Effector memory CD4-positive, alpha-beta T cell (primary cell): ENCODE data around the gene CR1.

Experiments used
- DNase-seq, 3 donors: peaks; one replicate each; pipeline ENCODE4 v3.0.0-alpha.2; 2020
- H3K27ac ChIP-seq: 2 replicates; pipeline ENCODE4 v1.7.0; 2013; ENCODE audit warnings: mild to moderate bottlenecking, low read length, moderate library complexity; ENCODE audit not compliant: insufficient read depth, poor library complexity, severe bottlenecking
- H3K27me3 ChIP-seq: replicated peaks from 2 replicates; pipeline ENCODE4 v1.7.0; 2013; ENCODE audit warnings: mild to moderate bottlenecking, low read length; ENCODE audit not compliant: insufficient read depth, control insufficient read depth, poor library complexity, severe bottlenecking
- H3K36me3 ChIP-seq: 2 replicates; pipeline ENCODE4 v1.7.0; 2013; ENCODE audit warnings: mild to moderate bottlenecking, low read length, moderate library complexity; ENCODE audit not compliant: control insufficient read depth, insufficient read depth
- H3K4me1 ChIP-seq: 2 replicates; pipeline ENCODE4 v1.7.0; 2013; ENCODE audit warnings: low read length, mild to moderate bottlenecking; ENCODE audit not compliant: control insufficient read depth, insufficient read depth, poor library complexity, severe bottlenecking
- H3K4me3 ChIP-seq: 2 replicates; pipeline ENCODE4 v1.7.0; 2013; ENCODE audit warnings: low read length, low read depth, mild to moderate bottlenecking; ENCODE audit not compliant: insufficient read depth, poor library complexity, severe bottlenecking
- H3K9me3 ChIP-seq: 2 replicates; pipeline ENCODE4 v1.7.0; 2013; ENCODE audit warnings: mild to moderate bottlenecking, low read length, moderate library complexity; ENCODE audit not compliant: control insufficient read depth

CR1 gene

DNA sequence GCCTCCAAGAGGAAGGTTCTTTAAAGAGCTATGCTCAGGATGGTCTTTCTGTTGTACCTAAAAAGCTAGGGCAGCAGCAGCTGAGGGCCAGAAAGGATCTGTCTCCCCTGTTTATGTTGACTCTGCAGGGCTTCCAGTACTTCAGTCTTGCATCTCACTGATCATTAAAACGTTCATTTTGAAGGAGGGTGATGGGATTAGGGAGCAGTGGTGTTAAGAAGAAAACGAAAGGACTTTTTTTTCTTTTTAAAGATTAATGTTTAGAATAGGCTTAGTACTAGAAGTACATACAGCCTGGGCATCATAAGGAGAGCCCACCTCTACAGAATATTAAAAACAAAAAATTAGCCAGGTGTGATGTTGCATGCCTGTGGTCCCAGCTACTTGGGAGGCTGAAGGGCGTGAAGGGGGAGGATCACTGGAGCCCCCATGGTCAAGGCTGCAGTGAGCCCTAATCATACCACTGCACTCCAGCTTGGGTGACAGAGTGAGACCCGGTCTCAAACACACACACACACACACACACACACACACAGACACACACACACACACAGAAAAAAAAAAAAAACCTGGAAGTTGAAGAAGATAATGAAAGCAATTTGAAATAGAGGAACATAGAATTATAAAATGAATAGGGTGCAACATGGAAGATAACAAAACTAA, 151.8 kb downstream of the CR1 start:
- no peak overlapping the region for H3K27ac ChIP-seq
- no peak overlapping the region for H3K4me3 ChIP-seq
- H3K36me3 ChIP-seq: no peaks in the 10 kb centered on the region
- DNase-seq: no peak
- peaks cover 5% of the 10 kb centered on the region for H3K27me3 ChIP-seq
- no peaks in the 10 kb centered on the region for H3K9me3 ChIP-seq
- H3K4me1 ChIP-seq: no peaks in the 10 kb centered on the region

DNA sequence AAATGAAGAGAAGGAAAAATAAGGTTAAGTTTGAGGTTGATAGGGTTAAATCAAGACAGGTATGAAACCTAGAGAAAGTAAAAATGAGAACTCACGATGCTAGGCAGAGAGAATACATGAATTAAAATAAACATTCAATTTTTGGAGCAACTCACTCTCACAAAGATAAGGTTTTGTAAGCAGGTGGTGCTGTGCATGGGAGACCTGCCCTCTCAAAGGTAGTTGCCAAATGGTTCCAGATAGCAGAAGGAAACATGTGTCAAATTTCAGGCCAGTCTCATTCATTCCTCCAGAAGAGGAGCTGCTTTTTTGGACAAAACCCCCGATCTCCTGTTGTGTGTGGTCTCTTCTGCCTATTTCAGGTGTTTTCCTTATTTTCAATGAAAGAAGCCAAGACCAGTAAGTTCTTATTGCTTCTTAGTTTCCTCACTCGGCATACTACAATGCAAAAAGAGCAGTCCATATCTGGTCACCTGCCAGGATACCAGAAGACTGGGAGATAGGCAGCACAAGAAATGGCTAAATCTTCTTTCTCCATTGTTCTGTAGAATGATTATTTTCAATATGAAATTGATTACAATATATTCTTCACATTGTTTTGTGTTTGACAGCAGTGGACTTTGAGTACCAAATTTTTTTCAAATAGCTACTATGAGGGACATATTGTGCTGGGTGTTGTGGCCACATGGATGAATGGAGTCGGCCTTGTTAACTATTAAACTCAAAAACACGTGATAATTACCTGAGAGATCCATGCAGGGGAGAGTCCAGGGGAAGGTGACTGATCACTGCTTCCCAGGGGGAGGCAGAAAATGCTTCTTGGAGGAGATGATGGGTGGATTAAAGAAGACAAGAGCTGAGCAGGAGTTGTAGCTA, 152.6 kb downstream of the CR1 start:
- peaks cover 5% of the 10 kb centered on the region for H3K27me3 ChIP-seq
- no peaks in the 10 kb centered on the region for H3K4me1 ChIP-seq
- H3K27ac ChIP-seq: no peak overlapping the region
- DNase-seq: no peak
- no peaks in the 10 kb centered on the region for H3K9me3 ChIP-seq
- H3K36me3 ChIP-seq: no peaks in the 10 kb centered on the region
- no peak overlapping the region for H3K4me3 ChIP-seq

DNA sequence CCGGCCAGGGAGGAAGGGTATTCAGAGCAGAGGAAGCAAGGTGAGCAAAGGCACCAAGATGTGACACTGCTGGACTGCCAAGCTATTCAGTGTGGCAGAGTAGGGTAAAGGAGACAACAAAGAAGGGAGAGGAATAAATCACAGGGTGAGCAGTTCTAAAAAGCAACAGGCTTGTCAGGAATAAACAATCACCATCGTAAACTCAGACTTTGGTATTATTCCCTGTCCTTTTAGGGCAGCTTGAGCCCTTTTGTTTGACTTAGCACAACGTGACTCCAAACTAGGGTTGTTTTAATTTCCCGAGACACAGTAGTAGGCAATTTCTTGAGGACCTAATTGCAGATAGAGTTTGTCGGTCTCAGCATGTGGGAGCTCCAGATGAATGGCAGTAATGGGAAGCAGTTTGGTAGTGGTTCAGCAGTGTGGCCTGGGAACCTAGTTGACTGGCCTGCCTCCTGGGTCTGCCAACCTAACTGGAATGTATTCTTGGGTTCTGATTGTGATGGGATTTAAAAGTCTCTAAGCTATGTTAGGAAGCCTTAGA, 153.3 kb downstream of the CR1 start:
- peaks cover 5% of the 10 kb centered on the region for H3K27me3 ChIP-seq
- H3K27ac ChIP-seq: no peak overlapping the region
- DNase-seq: no peak

DNA sequence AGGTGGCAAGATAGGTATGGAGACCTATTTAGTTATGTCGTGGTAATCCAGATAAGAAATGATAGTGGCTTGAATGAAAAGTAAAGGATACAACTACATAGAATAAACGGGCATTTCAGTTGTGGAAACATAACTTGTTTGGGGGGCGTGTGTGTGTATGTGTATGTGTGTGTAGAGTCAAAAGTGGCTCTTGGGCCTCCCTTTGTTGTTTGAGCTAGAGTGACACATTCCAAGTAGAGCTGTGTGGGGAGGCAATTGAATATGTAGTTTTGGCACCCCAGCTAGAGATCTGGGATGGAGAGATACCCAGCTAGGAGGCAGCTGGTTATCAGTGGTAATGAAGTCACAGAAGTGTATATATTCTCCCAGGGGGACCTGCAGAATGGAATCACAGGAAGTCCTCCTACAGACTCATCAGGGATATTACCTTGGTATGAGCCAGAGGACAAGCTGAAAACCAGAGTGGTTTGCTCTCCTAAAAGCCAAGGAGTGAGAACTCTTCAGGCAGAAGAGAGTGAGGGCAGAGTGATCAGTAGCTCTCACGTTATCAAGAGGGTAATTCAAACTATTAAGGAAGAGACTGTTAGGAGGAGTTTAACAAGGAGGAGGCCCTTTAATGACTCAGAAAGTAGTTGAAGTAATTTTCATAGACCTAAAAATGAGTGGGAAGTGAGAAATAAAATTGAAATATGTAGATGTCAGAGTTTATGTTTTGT, 154.1 kb downstream of the CR1 start:
- Histone ChIP-seq H3K36me3 (no peaks in the 10 kb centered on the region), H3K4me1 (no peaks in the 10 kb centered on the region), H3K27me3 (peaks cover 4% of the 10 kb centered on the region), H3K9me3 (no peaks in the 10 kb centered on the region), H3K27ac (no peak overlapping the region), H3K4me3 (no peak overlapping the region)
- DNase-seq: no peak

More for the DNA sequence above, 153.3 kb downstream of the CR1 start:
- Histone ChIP-seq H3K4me3 (no peak overlapping the region), H3K9me3 (no peaks in the 10 kb centered on the region), H3K36me3 (no peaks in the 10 kb centered on the region), H3K4me1 (no peaks in the 10 kb centered on the region)

DNA sequence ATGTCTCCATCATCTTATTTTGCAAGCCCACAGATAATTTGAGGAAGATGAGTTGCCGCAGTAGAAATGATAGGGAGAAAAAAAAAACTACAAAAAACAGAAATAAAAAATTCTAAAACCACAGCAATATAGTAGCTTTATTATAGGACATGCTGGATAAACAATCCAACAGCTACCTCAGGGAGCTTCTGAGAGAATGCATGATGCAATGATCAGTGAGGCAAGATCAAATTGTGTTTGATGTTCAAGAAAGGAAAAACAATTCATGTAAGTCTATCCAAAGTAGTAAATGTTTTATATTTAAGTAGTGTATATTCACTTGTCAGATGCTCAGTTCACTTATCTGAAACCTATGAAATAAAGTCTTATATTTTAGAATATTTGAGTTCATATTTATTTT, 155.6 kb downstream of the CR1 start:
- Histone ChIP-seq H3K27ac (no peak overlapping the region), H3K9me3 (no peaks in the 10 kb centered on the region), H3K4me3 (no peak overlapping the region), H3K27me3 (no peaks in the 10 kb centered on the region), H3K36me3 (no peaks in the 10 kb centered on the region), H3K4me1 (no peaks in the 10 kb centered on the region)
- no peak for DNase-seq

DNA sequence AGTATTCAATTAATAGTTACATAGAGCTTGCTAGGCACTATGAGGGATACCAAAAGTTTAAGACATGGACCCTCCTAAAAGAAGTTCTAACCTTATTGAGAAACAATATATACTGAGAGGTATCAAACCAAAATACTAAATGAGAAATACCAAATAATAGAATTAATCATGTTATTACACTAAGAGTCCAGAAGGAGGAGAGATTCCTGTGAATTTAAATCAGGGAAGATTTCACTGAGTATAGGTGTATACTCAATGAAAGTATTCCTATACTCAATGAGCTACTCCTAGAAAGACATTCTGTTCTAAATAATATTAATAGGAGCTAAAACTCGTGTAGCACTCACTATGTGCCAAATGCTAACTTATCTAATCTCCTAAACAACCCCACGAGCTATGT, 158.4 kb downstream of the CR1 start:
- Histone ChIP-seq H3K4me1 (no peaks in the 10 kb centered on the region), H3K27me3 (no peaks in the 10 kb centered on the region), H3K36me3 (no peaks in the 10 kb centered on the region), H3K27ac (no peak overlapping the region), H3K9me3 (no peaks in the 10 kb centered on the region), H3K4me3 (no peak overlapping the region)
- no peak for DNase-seq

DNA sequence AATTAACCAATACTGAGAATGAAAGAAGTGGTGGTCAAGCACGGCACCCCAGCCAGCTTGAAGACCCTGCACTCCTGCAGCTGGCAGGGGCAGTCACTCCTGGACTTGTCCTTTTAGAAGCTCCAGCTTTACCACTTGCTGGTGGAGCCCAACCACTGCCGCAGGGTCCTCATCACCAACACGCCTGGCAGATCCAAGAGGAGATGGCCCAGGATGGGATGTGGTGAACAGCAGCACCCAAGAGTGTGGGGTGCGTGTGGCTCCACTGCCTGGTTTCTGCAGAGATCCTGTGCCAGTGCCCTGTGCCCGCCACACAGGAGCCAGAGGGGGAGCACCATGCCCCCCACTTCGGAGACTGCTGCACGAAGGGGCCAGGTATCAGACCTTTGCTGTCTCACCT, 162.5 kb downstream of the CR1 start:
- no peak for DNase-seq
- no peak overlapping the region for H3K27ac ChIP-seq
- no peaks in the 10 kb centered on the region for H3K36me3 ChIP-seq
- no peak overlapping the region for H3K4me3 ChIP-seq
- no peaks in the 10 kb centered on the region for H3K27me3 ChIP-seq
- H3K4me1 ChIP-seq: no peaks in the 10 kb centered on the region
- no peaks in the 10 kb centered on the region for H3K9me3 ChIP-seq

DNA sequence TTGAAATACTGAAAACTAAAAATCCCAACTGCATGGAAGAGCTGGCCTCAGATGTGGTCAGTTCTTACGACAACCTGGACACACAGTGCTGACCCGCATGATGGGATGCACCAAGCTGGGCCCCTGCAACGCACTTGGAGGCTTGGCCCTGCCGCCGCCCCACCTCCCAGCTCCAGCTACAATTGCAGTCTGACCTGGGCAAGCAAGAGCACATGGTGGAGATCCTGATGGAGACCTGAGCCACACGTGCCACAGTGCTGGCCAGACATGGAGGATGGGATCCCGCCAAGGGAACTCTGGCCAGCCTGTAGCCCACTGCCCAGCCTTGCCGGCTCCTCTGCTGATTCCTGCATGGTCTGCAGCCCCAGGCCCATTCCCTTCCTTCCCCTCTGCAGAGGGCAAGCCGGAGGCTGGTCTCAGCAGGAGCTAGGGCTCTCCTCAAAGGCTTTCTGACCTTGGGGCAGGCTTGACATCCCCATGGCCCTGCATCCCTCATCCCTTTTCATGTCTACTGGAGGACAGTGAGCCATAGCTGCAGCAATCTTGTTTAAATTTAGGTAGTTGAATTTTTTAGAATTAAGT, 163.0 kb downstream of the CR1 start:
- Histone ChIP-seq H3K4me1 (no peaks in the 10 kb centered on the region), H3K9me3 (no peaks in the 10 kb centered on the region), H3K27ac (no peak overlapping the region), H3K4me3 (no peak overlapping the region), H3K27me3 (no peaks in the 10 kb centered on the region), H3K36me3 (no peaks in the 10 kb centered on the region)
- DNase-seq: no peak

DNA sequence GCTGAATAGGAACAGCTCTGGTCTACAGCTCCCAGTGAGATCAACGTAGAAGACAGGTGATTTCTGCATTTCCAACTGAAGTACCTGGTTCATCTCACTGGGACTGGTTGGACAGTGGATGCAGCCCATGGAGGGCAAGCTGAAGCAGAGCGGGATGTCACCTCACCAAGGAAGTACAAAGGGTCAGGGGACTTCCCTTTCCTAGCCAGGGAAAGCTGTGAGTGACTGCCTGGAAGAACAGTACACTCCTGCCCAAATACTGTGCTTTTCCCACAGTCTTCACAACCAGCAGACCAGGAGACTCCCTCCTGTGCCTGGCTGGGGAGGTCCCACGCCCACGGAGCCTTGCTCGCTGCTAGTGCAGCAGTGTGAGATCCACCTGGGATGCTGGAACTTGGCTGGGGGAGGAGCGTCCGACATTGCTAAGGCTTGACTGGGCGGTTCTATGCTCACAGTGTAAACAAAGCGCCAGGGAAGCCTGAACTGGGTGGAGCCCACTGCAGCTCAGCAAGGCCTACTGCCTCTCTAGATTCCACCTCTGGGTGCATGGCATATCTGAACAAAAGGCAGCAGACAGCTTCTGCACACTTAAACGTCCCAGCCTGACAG, 163.7 kb downstream of the CR1 start:
- Histone ChIP-seq H3K9me3 (no peaks in the 10 kb centered on the region), H3K4me3 (no peak overlapping the region), H3K27ac (no peak overlapping the region), H3K27me3 (no peaks in the 10 kb centered on the region), H3K36me3 (no peaks in the 10 kb centered on the region), H3K4me1 (no peaks in the 10 kb centered on the region)
- DNase-seq: no peak
